ENCODE data around the gene GOLGA1.
A peak's percentile ranks its signal among the peaks of the same experiment; 100 is the strongest.
"Not testable (repeated sequence)": the region's sequence is repeated elsewhere in the genome, so short reads cannot be mapped to it uniquely, and the experiment has no call there.

The GOLGA1 gene

GRCh38 chr9:124844291-124844690 is 96.6 kb downstream of the GOLGA1 start:
- TF ChIP-seq POLR2AphosphoS5 (IDR thresholded peaks at IDR 0.05; ENCODE audit: borderline replicate concordance, low read depth, low read length) (no peak), FOXP2 (optimal IDR thresholded peaks at IDR 0.05; ENCODE audit: control extremely low read depth, extremely low read length, insufficient read depth) (no peak), EZH2 (IDR thresholded peaks at IDR 0.05) (no peak)
- Histone ChIP-seq H3K9me3 (ENCODE audit: low read depth, low read length) (no peaks in the 10 kb centered on the region), H3K9ac (ENCODE audit: insufficient read length) (no peak overlapping the region), H3K4me3 (no peak overlapping the region), H3K36me3 (ENCODE audit: insufficient read depth, low read length) (no peaks in the 10 kb centered on the region), H3K27ac (no peak overlapping the region)
- DNase-seq (ENCODE audit: low read depth, low spot score), result no peak

DNA sequence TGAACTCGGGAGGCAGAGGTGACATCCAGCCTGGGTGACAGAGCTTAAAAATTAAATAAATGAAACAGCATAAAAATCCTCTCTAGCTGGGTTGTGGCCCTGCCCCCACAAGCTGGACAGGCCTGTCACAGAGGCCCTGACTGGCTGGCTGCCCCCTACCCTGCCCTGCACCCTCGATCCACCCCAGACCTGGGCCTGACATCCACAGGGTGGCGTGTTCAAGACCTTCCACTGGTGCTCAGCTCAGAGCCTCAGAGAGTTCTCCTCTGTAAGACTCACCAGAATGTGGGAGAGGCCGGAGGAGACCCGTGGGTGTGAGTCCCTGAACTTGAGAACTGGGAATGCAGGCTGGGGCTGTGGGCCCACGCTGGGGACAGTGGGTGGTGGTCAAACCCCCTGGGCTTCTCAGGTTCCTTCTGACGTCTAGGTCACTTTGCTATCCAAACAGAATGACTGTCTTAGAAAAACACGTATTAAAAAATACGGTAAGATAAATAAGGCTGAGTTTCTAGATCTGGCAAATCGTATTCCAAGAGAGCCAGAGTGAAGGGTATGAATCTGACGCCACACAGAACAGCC is 97.3 kb downstream of the GOLGA1 start:
- TF ChIP-seq EZH2 (IDR thresholded peaks at IDR 0.05) (no peak), POLR2AphosphoS5 (IDR thresholded peaks at IDR 0.05; ENCODE audit: borderline replicate concordance, low read depth, low read length) (no peak), FOXP2 (optimal IDR thresholded peaks at IDR 0.05; ENCODE audit: control extremely low read depth, extremely low read length, insufficient read depth) (no peak)
- H3K4me3 ChIP-seq, result no peak overlapping the region
- H3K9me3 ChIP-seq (ENCODE audit: low read depth, low read length), result no peaks in the 10 kb centered on the region
- no peak overlapping the region for H3K9ac ChIP-seq (ENCODE audit: insufficient read length)
- H3K36me3 ChIP-seq (ENCODE audit: insufficient read depth, low read length), result no peaks in the 10 kb centered on the region
- DNase-seq (ENCODE audit: low read depth, low spot score), result no peak
- H3K27ac ChIP-seq, result no peak overlapping the region

GRCh38 chr9:124841075-124841821 is 99.6 kb downstream of the GOLGA1 start:
- DNase-seq (ENCODE audit: low read depth, low spot score), result no peak

GRCh38 chr9:124840300-124840833 is 100.5 kb downstream of the GOLGA1 start:
- no peak for DNase-seq (ENCODE audit: low read depth, low spot score)
- Histone ChIP-seq H3K27ac (no peak overlapping the region), H3K9ac (ENCODE audit: insufficient read length) (no peak overlapping the region), H3K4me3 (no peak overlapping the region), H3K9me3 (ENCODE audit: low read depth, low read length) (no peaks in the 10 kb centered on the region), H3K36me3 (ENCODE audit: insufficient read depth, low read length) (no peaks in the 10 kb centered on the region)
- TF ChIP-seq POLR2AphosphoS5 (IDR thresholded peaks at IDR 0.05; ENCODE audit: borderline replicate concordance, low read depth, low read length) (no peak), EZH2 (IDR thresholded peaks at IDR 0.05) (no peak), FOXP2 (optimal IDR thresholded peaks at IDR 0.05; ENCODE audit: control extremely low read depth, extremely low read length, insufficient read depth) (no peak)

More at GRCh38 chr9:124841075-124841821, 99.6 kb downstream of the GOLGA1 start:
- no peak for TF ChIP-seq FOXP2 (optimal IDR thresholded peaks at IDR 0.05; ENCODE audit: control extremely low read depth, extremely low read length, insufficient read depth)
- no peak for TF ChIP-seq EZH2 (IDR thresholded peaks at IDR 0.05)
- no peak for TF ChIP-seq POLR2AphosphoS5 (IDR thresholded peaks at IDR 0.05; ENCODE audit: borderline replicate concordance, low read depth, low read length)
- H3K9ac ChIP-seq (ENCODE audit: insufficient read length), result no peak overlapping the region
- no peaks in the 10 kb centered on the region for H3K9me3 ChIP-seq (ENCODE audit: low read depth, low read length)
- no peaks in the 10 kb centered on the region for H3K36me3 ChIP-seq (ENCODE audit: insufficient read depth, low read length)
- H3K4me3 ChIP-seq, result no peak overlapping the region
- H3K27ac ChIP-seq, result no peak overlapping the region

GRCh38 chr9:124839612-124840299 is 101.1 kb downstream of the GOLGA1 start:
- no peak for DNase-seq (ENCODE audit: low read depth, low spot score)
- no peak for TF ChIP-seq POLR2AphosphoS5 (IDR thresholded peaks at IDR 0.05; ENCODE audit: borderline replicate concordance, low read depth, low read length)
- TF ChIP-seq EZH2 (IDR thresholded peaks at IDR 0.05), result no peak
- no peak for TF ChIP-seq FOXP2 (optimal IDR thresholded peaks at IDR 0.05; ENCODE audit: control extremely low read depth, extremely low read length, insufficient read depth)
- Histone ChIP-seq H3K9ac (ENCODE audit: insufficient read length) (no peak overlapping the region), H3K36me3 (ENCODE audit: insufficient read depth, low read length) (no peaks in the 10 kb centered on the region), H3K27ac (no peak overlapping the region), H3K9me3 (ENCODE audit: low read depth, low read length) (no peaks in the 10 kb centered on the region), H3K4me3 (no peak overlapping the region)

GRCh38 chr9:124838567-124839275 is 102.2 kb downstream of the GOLGA1 start:
- H3K9ac ChIP-seq (ENCODE audit: insufficient read length); H3K4me3 ChIP-seq: not testable (repeated sequence)

DNA sequence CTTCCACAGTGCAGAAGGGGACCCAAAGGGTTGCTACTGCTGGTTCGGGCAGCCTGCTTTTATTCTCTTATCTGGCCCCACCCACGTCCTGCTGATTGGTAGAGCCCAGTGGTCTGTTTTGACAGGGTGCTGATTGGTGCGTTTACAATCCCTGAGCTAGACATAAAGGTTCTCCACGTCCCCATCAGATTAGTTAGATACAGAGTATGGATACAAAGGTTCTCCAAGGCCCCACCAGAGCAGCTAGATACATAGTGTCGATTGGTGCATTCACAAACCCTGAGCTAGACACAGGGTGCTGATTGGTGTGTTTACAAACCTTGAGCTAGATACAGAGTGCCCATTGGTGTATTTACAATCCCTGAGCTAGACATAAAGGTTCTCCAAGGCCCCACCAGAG is 102.8 kb downstream of the GOLGA1 start:
- not testable (repeated sequence) for H3K9ac ChIP-seq (ENCODE audit: insufficient read length); H3K4me3 ChIP-seq; H3K36me3 ChIP-seq (ENCODE audit: insufficient read depth, low read length); H3K9me3 ChIP-seq (ENCODE audit: low read depth, low read length); DNase-seq (ENCODE audit: low read depth, low spot score); H3K27ac ChIP-seq

More at GRCh38 chr9:124838567-124839275, 102.2 kb downstream of the GOLGA1 start:
- not testable (repeated sequence) for DNase-seq (ENCODE audit: low read depth, low spot score); H3K9me3 ChIP-seq (ENCODE audit: low read depth, low read length); H3K27ac ChIP-seq; H3K36me3 ChIP-seq (ENCODE audit: insufficient read depth, low read length)

DNA sequence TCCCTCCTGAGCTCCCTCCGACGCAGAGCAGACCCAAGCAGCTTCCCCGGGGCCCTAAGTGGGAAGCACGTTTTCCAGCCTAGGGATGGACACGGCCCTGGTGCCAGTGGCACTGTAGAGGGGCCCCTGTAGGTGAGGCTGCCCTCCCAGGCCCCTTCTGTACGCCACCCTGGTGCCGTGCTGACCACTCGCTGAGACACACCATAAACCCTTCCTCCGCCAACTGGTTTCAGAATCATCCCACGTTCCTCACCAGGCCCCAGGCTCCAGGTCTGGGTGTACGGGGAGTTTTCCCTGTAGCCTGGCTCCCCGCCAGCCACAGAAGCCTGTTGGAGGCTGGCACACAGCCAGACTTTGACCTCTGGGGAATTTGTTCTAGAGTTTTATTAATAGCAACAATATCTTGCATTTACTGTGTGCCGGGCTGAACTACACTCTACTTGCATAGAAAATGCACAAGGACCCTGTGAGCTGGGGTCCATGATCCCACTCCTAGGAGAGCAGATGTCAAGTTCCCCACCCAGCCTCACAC is 105.8 kb downstream of the GOLGA1 start:
- TF ChIP-seq FOXP2 (optimal IDR thresholded peaks at IDR 0.05; ENCODE audit: control extremely low read depth, extremely low read length, insufficient read depth), result no peak
- Histone ChIP-seq H3K36me3 (ENCODE audit: insufficient read depth, low read length) (no peaks in the 10 kb centered on the region), H3K9ac (ENCODE audit: insufficient read length) (peak overlapping the region; percentile 49), H3K27ac (peak overlapping the region; percentile 70; the same call in 1 of the 2 replicates), H3K4me3 (peak overlapping the region; percentile 68), H3K9me3 (ENCODE audit: low read depth, low read length) (no peaks in the 10 kb centered on the region)
- peak; percentile 84 for DNase-seq (ENCODE audit: low read depth, low spot score)

Measured in SK-N-MC (cell line).